CD4-positive, alpha-beta T cell treated with Interleukin-10 for 1 hour (primary cell): ENCODE results near the gene DYRK1A.
"Not testable (repeated sequence)": the region's sequence is repeated elsewhere in the genome, so short reads cannot be mapped to it uniquely, and the experiment has no call there.

ENCODE experiments used
- DNase-seq: peaks from one replicate; pipeline ENCODE4 v3.0.0-alpha.2; 2020

Gene DYRK1A

DNA sequence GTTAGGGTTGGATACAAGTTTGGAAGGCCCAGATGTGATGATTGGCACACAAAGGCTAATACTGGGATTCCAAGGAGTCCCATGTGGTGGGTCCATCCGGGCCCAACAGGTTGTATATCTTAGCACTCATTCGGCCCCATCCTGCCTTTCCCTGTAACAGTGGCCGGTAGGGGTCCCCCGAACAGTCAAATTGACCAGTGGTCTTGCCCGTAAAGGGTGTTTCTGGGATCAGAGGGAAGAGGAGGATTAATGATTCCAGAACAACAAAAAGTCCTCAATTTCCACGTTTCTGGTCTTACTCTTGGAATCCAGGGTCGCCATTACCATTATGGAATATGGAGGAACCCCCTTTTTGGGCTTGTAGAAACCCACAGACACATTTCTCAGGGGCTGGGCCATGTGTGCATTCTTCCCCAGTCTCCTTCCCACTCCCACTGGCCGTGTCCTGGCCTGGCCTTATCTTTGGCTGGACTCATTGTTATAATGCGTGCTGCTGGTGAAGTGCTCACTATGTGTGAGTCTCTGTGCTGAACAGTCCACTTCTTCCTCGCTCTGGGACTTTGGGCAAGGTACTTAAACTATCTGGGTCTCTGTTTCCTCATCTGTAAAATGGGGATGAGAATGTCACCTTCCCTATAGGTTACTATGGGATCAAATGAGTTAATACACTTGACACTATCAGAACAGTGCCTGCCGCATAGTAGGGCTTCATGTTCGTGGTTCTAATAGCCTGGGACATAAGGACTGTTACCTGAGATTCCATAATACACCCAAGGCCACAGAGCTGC is 161.8 kb downstream of the DYRK1A start:
- no peak for DNase-seq

- DNase-seq = no peak
Observed at GRCh38 chr21:37529649-37530048, 163.1 kb downstream of the DYRK1A start.

DNA sequence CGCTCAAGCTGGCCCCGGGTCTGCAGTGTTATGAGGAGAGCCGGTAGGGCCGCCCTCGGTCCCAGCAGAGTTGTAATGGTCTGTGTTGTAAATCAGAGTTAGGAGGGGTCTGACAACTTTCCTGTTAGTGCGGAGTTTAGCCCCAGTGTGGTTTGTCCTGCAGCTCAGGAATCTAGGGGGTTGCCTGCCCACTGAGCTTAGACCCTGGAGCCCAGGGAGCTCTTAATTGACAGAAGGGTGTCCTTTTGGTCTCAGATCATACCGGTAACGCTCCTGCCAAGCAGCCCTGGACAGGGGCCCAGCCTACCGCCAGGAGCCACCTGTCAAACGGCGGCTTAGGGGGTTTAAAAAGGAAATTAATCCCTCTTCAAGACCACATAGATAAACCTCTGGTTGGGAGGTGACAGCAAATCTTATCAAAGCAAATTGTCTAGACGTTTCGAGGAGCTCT is 164.4 kb downstream of the DYRK1A start:
- DNase-seq = no peak

DNA sequence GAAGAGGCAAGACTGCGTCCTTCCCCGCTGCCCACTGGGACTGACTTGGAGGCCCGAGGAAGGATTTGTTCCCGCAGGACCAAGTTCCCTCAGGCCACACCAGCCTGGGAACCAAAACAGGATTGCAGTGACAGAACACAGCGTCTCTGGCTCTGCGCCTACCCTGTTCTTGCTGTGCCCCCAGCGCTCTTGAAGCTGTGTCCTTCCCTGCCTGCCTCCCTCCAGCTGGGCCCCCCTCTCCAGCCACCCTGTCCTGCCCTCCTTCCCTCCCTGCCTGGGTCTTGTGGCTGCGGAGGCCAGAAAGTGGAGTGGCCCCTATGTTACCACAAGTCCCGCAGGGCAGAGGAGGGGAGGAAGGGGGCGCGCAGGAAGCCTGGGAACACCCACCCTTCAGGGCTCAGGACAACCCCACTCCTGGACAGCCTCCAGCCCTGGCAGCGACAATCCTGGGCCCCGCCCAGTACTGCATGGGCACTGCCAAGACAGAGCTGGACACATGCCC is 164.9 kb downstream of the DYRK1A start:
- no peak for DNase-seq

- DNase-seq = no peak
Observed at GRCh38 chr21:37532868-37533780, 166.6 kb downstream of the DYRK1A start.

- DNase-seq = no peak
Observed at GRCh38 chr21:37534431-37534830, 167.9 kb downstream of the DYRK1A start.

DNA sequence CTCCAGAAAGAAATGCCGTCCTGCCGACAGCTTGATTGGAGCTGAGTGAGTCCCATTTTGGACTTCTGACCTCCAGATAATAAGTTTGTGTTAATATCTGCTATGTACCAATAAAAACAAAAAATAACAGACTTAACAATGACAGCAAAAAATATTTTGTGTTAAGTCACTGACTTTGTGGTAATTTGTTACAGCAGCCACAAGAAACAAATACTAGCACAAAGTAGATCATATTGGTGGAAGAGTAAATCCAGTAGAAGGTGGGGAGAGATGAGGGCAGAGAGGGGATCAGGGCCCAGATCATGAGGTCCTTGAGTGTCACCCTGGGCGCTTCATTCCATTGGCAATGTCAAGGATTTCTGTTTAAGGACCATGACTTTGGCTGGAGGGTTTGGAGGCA is 168.6 kb downstream of the DYRK1A start:
- no peak for DNase-seq

- no peak for DNase-seq
Observed at GRCh38 chr21:37535672-37536071, 169.1 kb downstream of the DYRK1A start.

DNA sequence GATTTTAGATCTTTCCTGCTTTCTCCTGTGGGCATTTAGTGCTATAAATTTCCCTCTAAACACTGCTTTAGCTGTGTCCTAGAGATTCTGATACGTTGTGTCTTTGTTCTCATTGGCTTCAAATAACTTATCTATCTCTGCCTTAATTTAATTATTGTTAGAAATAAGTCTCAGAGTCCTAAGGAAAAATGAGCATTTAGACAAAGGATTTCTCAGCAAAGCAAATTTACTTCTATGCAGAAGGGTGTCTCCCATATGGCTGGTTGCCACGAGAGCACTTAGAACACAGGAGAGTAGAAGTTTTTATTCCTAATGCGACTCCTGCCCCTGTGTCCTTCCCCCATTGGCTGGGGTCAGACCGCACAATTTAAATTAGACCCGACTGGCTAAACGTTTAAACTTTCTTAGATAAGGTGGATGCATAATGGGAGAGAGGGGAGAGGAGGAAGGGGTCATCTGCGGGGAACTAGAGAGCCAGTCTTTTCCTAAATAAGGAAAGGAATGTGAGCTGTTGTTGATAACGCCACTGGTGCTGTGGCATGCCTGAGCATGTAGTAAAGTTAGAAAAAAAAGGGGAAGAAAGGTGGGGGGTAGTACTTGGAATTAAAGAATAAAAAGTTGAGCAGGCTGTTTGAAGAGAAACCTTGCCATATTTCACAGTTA is 170.2 kb downstream of the DYRK1A start:
- no peak for DNase-seq

DNA sequence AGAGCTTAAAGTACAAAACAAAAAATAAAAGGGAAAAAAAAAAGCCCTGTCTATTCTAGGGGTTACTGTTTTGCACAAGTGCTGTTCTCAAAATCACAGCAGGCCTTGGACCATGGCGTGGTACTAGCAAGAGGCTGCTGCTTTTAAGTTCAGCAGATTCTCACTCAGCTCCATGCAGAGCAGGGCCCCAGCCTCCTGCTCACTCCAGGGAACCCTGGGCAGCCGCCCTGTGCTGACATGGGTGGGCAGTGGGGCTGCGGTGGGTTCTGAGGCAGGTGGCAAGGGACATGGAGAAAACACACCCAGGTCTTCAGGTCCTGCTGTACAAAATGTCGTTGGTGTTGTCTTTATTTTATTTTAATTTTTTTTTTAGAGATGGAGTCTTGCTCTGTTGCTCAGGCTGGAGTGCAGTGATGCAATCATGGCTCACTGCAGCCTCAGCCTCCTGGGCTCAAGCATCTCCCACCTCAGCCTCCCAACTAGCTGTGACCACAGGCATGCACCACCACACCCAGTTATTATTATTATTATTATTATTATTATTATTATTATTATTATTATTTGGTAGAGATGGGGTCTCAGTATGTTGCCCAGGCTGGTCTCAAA is 170.9 kb downstream of the DYRK1A start:
- DNase-seq = no peak

GRCh38 chr21:37538971-37539590 is 172.5 kb downstream of the DYRK1A start:
- no peak for DNase-seq

DNA sequence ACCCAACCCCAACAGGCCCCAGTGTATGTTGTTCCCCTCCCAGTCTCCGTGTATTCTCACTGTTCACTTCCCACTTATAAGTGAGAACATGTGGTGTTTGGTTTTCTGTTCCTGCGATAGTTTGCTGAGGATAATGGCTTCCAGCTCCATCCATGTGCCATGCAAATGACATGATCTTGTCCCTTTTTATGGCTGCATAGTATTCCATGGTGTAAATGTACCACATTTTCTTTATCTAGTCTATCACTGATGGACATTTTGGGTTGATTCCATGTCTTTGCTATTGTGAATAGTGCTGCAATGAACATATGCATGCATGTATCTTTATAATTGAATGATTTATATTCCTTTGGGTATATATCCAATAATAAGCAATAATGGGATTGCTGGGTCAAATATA is 174.6 kb downstream of the DYRK1A start:
- DNase-seq = not testable (repeated sequence)

- DNase-seq = no peak
Observed at GRCh38 chr21:37542512-37542911, 175.9 kb downstream of the DYRK1A start.

GRCh38 chr21:37546299-37546908 is 179.8 kb downstream of the DYRK1A start:
- DNase-seq = no peak

- DNase-seq = no peak
Observed at GRCh38 chr21:37546949-37547614, 180.5 kb downstream of the DYRK1A start.

GRCh38 chr21:37547615-37548200 is 181.1 kb downstream of the DYRK1A start:
- no peak for DNase-seq

GRCh38 chr21:37548521-37548981 is 182.0 kb downstream of the DYRK1A start:
- no peak for DNase-seq

- not testable (repeated sequence) for DNase-seq
Observed at GRCh38 chr21:37549730-37550129, 183.2 kb downstream of the DYRK1A start.

- DNase-seq = no peak
Observed at GRCh38 chr21:37550157-37550556, 183.6 kb downstream of the DYRK1A start.

DNA sequence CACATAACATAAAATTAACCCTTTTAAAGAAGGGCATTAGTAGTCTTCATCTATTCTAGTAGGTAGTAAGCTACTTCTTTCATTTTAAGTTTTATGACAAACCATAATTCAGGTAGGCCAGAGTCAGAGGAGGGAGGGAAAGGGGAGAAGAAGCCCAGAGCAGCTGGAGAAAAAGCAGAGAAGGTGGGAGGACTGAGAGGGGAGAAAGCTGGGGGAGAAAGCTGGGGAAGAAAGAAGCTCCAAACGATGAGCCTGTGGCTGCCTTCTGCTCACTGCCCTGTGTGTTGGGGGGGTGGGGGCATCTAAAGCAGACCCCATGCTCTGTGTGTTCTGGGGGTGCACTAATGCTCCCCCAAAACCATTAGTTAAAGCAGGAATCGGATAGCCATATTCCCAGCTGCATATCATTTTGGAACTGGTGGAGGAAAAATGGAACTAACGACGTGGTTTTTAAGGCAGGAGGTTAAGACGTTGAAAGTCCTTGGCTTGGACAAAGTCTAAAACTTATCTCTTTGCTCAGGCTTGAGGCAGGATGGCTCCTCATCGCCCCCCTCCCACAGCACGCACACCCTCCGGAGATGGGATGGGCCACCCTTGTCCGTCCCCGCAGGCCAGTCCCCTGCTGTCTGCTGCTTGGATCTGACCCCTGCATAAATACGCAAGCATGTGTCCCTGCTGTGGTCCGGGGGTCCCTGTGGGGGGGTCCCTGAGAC is 184.2 kb downstream of the DYRK1A start:
- no peak for DNase-seq
